GM18517 (cell line): Measurements from ENCODE around the gene ERFL.
A peak's percentile ranks its signal among the peaks of the same experiment; 100 is the strongest.

ENCODE experiments used
- ATAC-seq: cut with Tn5 transposase; IDR thresholded peaks from one replicate; pipeline ENCODE4 v1.9.1; 2021; ENCODE audit warnings: mild to moderate bottlenecking, moderate library complexity; ENCODE audit not compliant: unreplicated experiment

ERFL gene

DNA sequence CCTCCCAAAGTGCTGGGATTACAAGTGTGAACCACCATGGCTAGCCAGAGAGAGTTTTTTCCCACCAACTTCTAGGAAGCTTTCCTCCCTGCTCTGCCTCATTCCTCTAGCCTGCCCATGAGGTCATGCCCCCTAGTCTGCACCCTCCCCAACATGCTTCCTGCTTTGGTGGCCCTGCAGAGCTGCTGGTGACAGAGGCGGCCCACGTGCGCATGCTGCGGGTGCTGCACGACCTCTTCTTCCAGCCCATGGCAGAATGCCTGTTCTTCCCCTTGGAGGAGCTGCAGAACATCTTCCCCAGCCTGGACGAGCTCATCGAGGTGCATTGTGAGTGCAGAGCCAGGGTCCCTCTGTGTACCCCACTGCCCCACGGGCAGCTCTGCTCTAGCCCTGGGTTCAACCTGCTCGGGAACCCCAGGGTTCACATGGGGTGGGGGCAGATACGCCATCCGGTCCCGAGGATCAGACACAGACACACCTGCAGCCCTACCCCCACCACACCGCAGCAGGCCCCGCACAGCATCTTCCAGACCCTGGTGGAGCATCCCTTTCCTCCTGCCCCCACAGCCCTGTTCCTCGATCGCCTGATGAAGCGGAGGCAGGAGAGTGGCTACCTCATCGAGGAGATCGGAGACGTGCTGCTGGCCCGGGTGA lies 26.4 kb downstream of the ERFL start:
- no peak for ATAC-seq

- ATAC-seq: no peak
These were observed 30.0 kb downstream of the ERFL start for GRCh38 chr19:41898235-41898634.

DNA sequence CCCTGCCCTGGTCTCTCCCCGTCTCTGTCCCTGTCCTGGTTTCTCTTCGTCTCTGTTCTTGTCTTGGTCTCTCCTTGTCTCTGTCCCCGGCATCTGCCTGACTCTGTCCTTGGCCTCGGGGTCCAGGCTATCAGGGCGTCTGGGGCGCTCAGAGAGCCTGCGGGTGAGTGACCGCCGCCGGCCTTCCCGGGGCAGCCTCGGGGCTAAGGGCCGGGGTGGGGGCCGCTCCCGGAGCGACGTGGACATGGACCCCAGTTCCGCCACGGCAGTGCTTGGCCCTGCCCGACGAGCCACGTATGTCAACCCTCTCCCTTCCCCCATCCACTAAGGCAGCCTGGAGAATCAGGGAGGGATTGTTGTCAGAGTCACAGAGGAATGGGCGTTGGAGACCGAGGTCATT lies 30.4 kb downstream of the ERFL start:
- ATAC-seq: no peak

DNA sequence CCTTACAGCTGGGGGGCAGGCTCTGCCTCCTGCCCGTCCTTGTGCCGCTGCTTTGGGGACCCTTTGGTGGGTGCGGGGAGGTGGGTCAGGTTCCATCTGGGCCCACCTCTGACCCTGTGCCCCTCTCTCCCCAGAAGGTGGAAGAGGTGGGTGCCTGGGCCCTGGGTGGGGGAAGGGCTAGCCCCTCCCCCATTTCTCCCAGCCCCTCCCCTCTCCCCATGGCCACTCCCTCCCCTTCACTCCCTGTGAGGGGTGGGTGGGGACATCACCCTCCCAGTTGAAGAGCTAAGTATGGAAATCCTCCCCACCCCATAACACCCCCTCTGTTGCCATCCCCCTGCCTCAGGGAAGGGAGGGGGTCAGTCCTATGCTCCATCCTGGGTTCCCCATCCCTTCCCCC lies 31.1 kb downstream of the ERFL start:
- no peak for ATAC-seq

DNA sequence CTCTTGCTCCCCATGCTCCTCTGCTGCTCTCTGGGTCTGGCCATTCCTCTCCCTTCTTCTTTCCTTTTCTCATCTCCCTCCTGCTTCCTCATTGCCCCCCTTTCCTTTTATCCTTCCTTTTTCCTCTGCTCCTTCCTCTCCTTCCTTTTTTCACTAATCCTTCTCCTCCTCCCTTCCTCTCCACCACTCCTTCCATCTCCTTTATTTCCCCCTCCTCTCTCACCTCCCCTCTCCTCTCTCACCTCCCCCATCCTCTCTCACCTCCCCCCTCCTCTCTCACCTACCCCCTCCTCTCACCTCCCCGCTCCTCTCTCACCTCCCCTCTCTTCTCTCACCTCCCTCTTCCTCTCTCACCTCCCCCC lies 31.7 kb downstream of the ERFL start:
- no peak for ATAC-seq

DNA sequence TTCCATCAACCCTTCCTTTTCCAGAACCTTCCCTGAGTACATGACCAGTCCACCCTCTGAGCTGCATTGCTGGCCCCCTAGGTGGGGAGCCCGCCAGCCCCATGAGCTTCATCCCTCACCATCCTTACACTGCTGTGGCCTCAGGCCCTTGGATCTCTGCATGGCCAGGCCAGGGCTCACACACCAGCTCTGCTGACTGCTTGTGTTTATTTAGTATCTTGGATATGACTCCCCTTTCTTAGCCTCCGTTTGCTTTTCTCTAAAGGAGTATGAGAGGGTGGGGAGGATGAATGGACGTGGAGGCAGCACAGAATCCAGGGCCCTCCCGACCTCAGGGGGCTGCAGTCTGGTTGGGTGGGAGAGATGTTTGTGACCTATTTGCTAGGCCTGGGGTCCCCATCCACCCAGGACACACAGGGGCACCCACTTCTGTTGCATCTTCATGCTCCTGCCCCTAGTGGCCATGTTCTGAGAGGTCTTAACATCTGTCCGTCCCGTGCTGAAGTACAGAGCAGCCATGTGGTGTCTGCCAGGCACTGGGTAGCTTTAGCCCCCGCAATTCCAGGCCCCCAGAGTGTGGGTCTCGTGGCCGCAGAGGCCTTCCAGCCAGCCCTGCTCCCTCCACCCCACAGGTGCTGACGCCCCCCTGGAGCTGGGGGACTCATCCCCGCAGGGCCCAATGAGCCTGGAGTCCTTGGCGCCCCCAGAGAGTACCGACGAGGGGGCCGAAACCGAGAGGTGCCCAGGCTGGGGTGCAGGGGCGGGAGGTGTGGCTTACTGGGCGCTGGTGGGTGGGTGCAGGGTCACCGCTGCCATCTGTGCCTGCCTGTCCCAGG lies 32.3 kb downstream of the ERFL start:
- ATAC-seq: no peak

GRCh38 chr19:41894350-41894749 lies 33.9 kb downstream of the ERFL start:
- no peak for ATAC-seq

DNA sequence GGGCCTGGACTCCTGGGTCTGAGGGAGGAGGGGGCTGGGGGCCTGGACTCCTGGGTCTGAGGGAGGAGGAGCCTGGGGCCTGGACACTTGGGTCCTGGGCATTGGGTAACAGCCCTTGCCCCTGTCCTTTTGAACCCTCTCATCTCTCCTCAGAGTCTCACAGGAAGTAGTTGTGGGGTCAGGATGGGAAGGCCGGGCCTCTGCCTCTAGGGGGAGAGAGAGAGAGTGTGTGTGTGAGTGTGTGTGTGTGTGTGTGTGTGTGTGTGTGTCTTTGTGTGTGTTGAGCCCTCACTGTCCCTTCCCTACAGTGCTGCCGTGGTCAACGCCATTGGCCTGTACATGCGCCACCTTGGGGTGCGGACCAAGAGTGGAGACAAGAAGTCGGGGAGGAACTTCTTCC lies 34.4 kb downstream of the ERFL start:
- ATAC-seq: no peak

GRCh38 chr19:41892173-41892902 lies 35.9 kb downstream of the ERFL start:
- ATAC-seq: no peak

DNA sequence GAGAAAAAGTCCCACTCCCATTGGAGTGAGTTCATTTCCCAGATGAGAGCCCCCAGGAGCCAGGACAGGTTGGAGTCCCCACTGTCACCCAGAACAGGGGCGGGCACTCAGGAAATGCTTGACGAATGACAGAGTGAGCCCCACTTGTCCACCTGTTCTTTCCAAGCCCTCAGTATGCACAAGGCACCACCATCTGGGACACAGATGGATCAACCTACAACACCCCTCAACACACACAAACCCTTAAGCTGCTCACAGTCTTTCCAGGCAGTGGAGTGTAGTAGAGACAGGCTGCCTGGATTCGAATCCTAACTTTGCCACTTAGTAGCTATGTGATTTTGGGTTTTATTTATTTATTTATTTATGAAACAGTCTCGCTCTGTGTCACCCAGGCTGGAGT lies 37.3 kb downstream of the ERFL start:
- ATAC-seq: no peak

GRCh38 chr19:41889896-41890295 lies 38.4 kb downstream of the ERFL start:
- ATAC-seq: no peak

- ATAC-seq: no peak
These were observed 39.3 kb downstream of the ERFL start for GRCh38 chr19:41888926-41889325.

- no peak for ATAC-seq
These were observed 40.4 kb downstream of the ERFL start for GRCh38 chr19:41887711-41888382.

GRCh38 chr19:41886761-41887710 lies 41.2 kb downstream of the ERFL start:
- ATAC-seq: no peak

DNA sequence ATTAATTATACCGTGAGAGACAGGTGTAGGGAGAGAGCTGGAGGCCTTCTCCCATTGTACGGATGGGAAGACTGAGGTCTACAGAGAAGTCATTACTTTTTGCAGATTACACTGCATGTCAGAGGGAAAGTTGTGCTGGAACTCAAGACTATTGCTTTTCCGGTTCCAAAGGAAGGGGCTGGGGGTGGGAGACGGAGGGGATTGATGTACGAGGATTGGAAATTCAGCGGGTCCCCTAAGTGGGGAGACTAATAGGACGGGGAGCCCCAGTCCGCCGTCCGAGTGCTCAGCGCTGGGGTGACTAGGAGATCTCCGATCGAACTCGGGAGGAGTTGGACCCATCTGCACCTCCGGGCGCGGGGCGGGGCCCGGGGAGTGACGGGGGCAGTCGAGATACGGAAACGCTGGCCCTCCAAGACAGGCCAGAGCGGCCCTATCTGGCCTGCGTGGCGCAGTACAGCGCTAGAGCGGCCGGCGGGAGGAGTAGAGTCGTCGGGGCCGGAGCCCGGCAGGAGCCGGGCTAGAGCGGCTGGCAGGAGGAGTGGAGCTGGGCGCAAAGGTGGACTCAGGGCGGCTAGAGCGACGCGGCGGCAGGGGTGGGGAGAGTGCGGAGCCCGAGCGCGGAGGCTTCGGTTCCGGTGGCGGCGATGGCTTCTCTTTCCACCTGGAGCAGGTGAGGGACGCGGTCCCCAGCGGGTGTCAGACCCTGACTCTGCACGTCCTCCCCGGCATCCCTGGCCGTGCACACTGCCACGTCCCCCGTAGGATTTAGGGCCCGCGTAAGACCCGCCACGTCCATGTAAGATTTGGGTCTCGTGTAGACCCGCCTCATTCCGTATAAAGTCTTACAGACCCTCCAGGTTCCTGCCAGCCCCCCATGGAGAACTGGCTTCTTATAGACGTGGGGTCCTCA lies 44.2 kb downstream of the ERFL start:
- ATAC-seq: peak; percentile 69

- no peak for ATAC-seq
These were observed 44.8 kb downstream of the ERFL start for GRCh38 chr19:41883463-41883820.

GRCh38 chr19:41882568-41883462 lies 45.4 kb downstream of the ERFL start, which contains the start of gene ARHGEF1:
Gene ARHGEF1 (plus strand): TSS chr19:41883184. CDS start chr19:41888083, 4,899 bp downstream.
- ATAC-seq: no peak

DNA sequence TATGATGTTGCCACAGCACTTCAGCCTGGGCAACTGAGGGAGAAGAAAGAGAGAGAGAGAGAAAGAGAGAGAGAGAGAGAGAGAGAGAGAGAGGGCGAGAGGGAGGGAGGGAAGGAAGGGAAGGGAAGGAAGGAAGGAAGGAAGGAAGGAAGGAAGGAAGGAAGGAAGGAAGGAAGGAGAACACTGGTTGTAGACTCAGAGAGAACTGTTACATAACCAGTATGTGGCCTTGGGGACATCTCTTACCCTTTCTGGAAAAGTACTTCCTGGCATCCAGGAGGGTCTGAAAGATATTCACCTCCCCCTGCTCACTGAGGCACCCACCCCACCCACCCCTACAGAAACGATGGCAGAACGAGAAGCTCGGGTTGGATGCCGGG lies 47.9 kb downstream of the ERFL start:
- ATAC-seq: no peak
